B cell (primary cell): Measurements from ENCODE around the gene S100A4. TPM values are rescaled to one million over a fixed set of nuclear protein-coding genes. Genes with fewer than 3 reads are reported as not detected.

Experiments used
- ATAC-seq: fragments of 200-7000 bp; cut with Tn5 transposase; one replicate; pipeline ENCODE4 v1.10.0; 2021; ENCODE audit warnings: low read depth, mild to moderate bottlenecking, moderate number of reproducible peaks, moderate library complexity
- CTCF ChIA-PET: fragments of 350-600 bp; sonication (Branson Sonifier 250); formaldehyde crosslinking; loops from one replicate; lab custom pipeline; 2021; ENCODE audit warnings: antibody characterized with exemption, inconsistent platforms; lab: Charles Lee
- POLR2A ChIA-PET: fragments of 350-600 bp; sonication (Branson Sonifier 250); formaldehyde crosslinking; loops from one replicate; lab custom pipeline; 2021; ENCODE audit warnings: antibody characterized with exemption; lab: Charles Lee
- DNase-seq: peaks from one replicate; pipeline ENCODE4 v3.0.0; 2013
- H2AFZ ChIP-seq: 2 replicates; pipeline ENCODE4 v1.6.1; 2012; ENCODE audit warnings: mild to moderate bottlenecking, low read depth, low read length; ENCODE audit not compliant: insufficient read depth, poor library complexity, severe bottlenecking
- H3K27ac ChIP-seq, 2 donors: 1 replicate in 1 of 2; 2 replicates in 1 of 2; pipeline ENCODE4 v1.5.1; 2012 to 2013; ENCODE audit warnings: low read length in 2 of 2, mild to moderate bottlenecking in 2 of 2, moderate library complexity in 1 of 2
- H3K27me3 ChIP-seq, 4 experiments: fragments of 200-600 bp in 1 of 4; sonication (generic) in 1 of 4; replicated peaks in 1 of 4; 1 replicate in 2 of 4; 2 replicates in 2 of 4; pipeline versions ENCODE4 v1.6.1 to v1.7.0; 2013 to 2016; ENCODE audit warnings: low read length in 3 of 4, mild to moderate bottlenecking in 2 of 4, mixed read lengths in 1 of 4, moderate library complexity in 1 of 4; ENCODE audit not compliant: insufficient read depth in 4 of 4, control insufficient read depth in 3 of 4; ENCODE audit errors: control extremely low read depth in 1 of 4
- H3K36me3 ChIP-seq, 2 experiments: replicated peaks in 1 of 2; 1 replicate in 1 of 2; 2 replicates in 1 of 2; pipeline versions ENCODE4 v1.6.1 to v1.7.1; 2013; ENCODE audit warnings: low read length in 1 of 2; ENCODE audit not compliant: insufficient read depth in 2 of 2, control insufficient read depth in 1 of 2; ENCODE audit errors: control extremely low read depth in 1 of 2, extremely low read depth in 1 of 2
- H3K4me1 ChIP-seq, 2 donors: fragments of 200-600 bp in 1 of 2; sonication (generic) in 1 of 2; 1 replicate in 1 of 2; 2 replicates in 1 of 2; pipeline versions ENCODE4 v1.5.1 to v1.6.1; 2013 to 2017; ENCODE audit warnings: low read length in 2 of 2; ENCODE audit not compliant: control insufficient read depth in 2 of 2, insufficient read depth in 2 of 2
- H3K4me2 ChIP-seq: replicated peaks from 2 replicates; pipeline ENCODE3; 2012; ENCODE audit warnings: mild to moderate bottlenecking, low read depth, low read length; ENCODE audit not compliant: poor library complexity, severe bottlenecking
- H3K4me3 ChIP-seq, 5 experiments: fragments of 200-600 bp in 1 of 5; sonication (generic) in 1 of 5; 1 replicate in 3 of 5; 2 replicates in 2 of 5; pipeline versions ENCODE4 v1.5.1 to v1.7.0; 2011 to 2016; ENCODE audit warnings: low read length in 4 of 5, mild to moderate bottlenecking in 4 of 5, low read depth in 2 of 5, control low read depth in 1 of 5, moderate library complexity in 1 of 5; ENCODE audit not compliant: insufficient read depth in 1 of 5; ENCODE audit errors: control extremely low read depth in 1 of 5, extremely low read depth in 1 of 5
- H3K79me2 ChIP-seq: fragments of 200-600 bp; sonication (generic); one replicate; pipeline ENCODE4 v1.6.0; 2016; ENCODE audit warnings: low read length; ENCODE audit not compliant: control insufficient read depth, insufficient read depth
- H3K9ac ChIP-seq: fragments of 200-600 bp; sonication (generic); 2 replicates; pipeline ENCODE4 v1.6.1; 2017; ENCODE audit warnings: mild to moderate bottlenecking, low read length, moderate library complexity
- H3K9me3 ChIP-seq, 3 donors: one replicate each; pipeline versions ENCODE4 v1.6.1 to v1.7.1; 2013; ENCODE audit warnings: low read length in 2 of 3; ENCODE audit not compliant: control insufficient read depth in 2 of 3, insufficient read depth in 1 of 3; ENCODE audit errors: control extremely low read depth in 1 of 3
- H4K20me1 ChIP-seq: 2 replicates; pipeline ENCODE4 v1.6.0; 2012; ENCODE audit warnings: mild to moderate bottlenecking, low read length; ENCODE audit not compliant: insufficient read depth, control insufficient read depth, poor library complexity, severe bottlenecking
- H3K27ac Mint-ChIP-seq: one replicate; pipeline ENCODE4 v1.8.0; 2021; ENCODE audit warnings: mixed read lengths
- H3K27me3 Mint-ChIP-seq: one replicate; pipeline ENCODE4 v1.8.0; 2021; ENCODE audit warnings: mixed read lengths
- H3K4me1 Mint-ChIP-seq: one replicate; pipeline ENCODE4 v1.8.0; 2021; ENCODE audit warnings: mixed read lengths
- H3K4me3 Mint-ChIP-seq: one replicate; pipeline ENCODE4 v1.8.0; 2021; ENCODE audit warnings: mixed read lengths
- H3K9me3 Mint-ChIP-seq: one replicate; pipeline ENCODE4 v1.8.0; 2022; ENCODE audit warnings: mixed read lengths; ENCODE audit not compliant: insufficient read depth
- EZH2 ChIP-seq: IDR thresholded peaks from 2 replicates; pipeline ENCODE4 v1.6.1; 2012; ENCODE audit warnings: borderline replicate concordance, low read depth, mild to moderate bottlenecking, moderate library complexity, low read length; ENCODE audit not compliant: insufficient read depth, poor library complexity, severe bottlenecking
- WGBS: methylation state at CpG from one replicate; pipeline ENCODE4 v1.1.5; 2013; ENCODE audit warnings: missing lambda C conversion rate; ENCODE audit not compliant: insufficient coverage; 5-methylcytosine and 5-hydroxymethylcytosine counted together
- intact Hi-C: fragments of 100-400 bp; cut with micrococcal nuclease; formaldehyde crosslinking; loops from one replicate; pipeline ENCODE4 v1.10.0; 2022
- polyA plus RNA-seq: library from polyadenylated mRNA; depleted of rRNA; stranded (reverse); fragments of >200 nt; gene quantifications from 2 replicates; pipeline ENCODE4 v1.2.3, GENCODE V29; 2012
- total RNA-seq, 2 donors: library from RNA; stranded (reverse); fragments of 120-200 nt in 1 of 2; gene quantifications; 1 replicate in 1 of 2; 2 replicates in 1 of 2; pipeline versions ENCODE4 v1.2.3 to v1.2.4, GENCODE V29; 2013 to 2022
- TF ChIP-seq, protein P1 (sequence below): fragments of 200-600 bp; IDR thresholded peaks from one replicate; pipeline ENCODE4 v1.8.0; 2022; ENCODE audit warnings: antibody characterized with exemption, mild to moderate bottlenecking

Gene S100A4
- total and polyA plus RNA-seq, 2 donors (not counting 1 experiment from before 2014, with no cell fraction given) = 62.7 to 150 TPM

GRCh38 chr1:153587314-153587713, 41.7 kb upstream of the S100A4 start:
- H3K9me3 Mint-ChIP-seq = no peaks in the 10 kb centered on the region
- ATAC-seq (no peak), DNase-seq (no peak)
- no peak for TF ChIP-seq EZH2
- TF ChIP-seq, protein P1, sequence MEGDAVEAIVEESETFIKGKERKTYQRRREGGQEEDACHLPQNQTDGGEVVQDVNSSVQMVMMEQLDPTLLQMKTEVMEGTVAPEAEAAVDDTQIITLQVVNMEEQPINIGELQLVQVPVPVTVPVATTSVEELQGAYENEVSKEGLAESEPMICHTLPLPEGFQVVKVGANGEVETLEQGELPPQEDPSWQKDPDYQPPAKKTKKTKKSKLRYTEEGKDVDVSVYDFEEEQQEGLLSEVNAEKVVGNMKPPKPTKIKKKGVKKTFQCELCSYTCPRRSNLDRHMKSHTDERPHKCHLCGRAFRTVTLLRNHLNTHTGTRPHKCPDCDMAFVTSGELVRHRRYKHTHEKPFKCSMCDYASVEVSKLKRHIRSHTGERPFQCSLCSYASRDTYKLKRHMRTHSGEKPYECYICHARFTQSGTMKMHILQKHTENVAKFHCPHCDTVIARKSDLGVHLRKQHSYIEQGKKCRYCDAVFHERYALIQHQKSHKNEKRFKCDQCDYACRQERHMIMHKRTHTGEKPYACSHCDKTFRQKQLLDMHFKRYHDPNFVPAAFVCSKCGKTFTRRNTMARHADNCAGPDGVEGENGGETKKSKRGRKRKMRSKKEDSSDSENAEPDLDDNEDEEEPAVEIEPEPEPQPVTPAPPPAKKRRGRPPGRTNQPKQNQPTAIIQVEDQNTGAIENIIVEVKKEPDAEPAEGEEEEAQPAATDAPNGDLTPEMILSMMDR = no peak
- H3K27ac Mint-ChIP-seq = no peak overlapping the region
- Histone ChIP-seq H3K9ac (no peak overlapping the region), H2AFZ (no peak overlapping the region), H3K27me3 (no peaks in the 10 kb centered on the region), H3K4me3 (no peak overlapping the region), H4K20me1 (no peaks in the 10 kb centered on the region), H3K36me3 (no peaks in the 10 kb centered on the region), H3K27ac (no peak overlapping the region), H3K79me2 (no peaks in the 10 kb centered on the region), H3K9me3 (no peaks in the 10 kb centered on the region), H3K4me2 (no peak overlapping the region), H3K4me1 (no peaks in the 10 kb centered on the region)
- H3K4me1 Mint-ChIP-seq = no peaks in the 10 kb centered on the region
- ChIA-PET POLR2A (no interaction called here), CTCF (interaction anchor here (1.0 to 2.8 kb wide), 3 partner anchors 11 to 17 kb away, joined by 3 to 14 read pairs (median 5); no protein-coding TSS in a partner anchor)
- WGBS = 73% methylated on average over 3 of the region's 5 CpGs
- peaks cover 10% of the 10 kb centered on the region for H3K27me3 Mint-ChIP-seq
- no peak overlapping the region for H3K4me3 Mint-ChIP-seq
- intact Hi-C loops = no loop called here

DNA sequence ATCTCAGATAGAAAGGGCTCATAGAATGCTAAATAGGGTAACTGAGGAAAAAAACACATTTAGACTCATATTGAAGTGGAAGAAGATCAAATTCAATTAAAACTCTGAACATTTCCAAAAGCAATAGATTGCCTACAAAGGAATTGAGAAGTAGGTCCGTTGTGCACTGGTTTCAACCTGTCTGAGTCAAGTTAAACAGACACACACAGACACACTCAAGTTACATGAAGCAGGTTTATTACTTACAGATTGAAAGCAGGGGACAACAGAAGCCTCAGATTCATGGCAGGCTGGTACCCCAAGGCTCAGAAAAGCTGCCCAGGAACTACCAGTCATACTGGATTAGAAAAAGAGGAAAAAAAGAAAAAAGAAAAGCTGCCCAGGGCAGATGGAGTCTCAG, 40.7 kb upstream of the S100A4 start:
- no peaks in the 10 kb centered on the region for H3K4me1 Mint-ChIP-seq
- no peak for DNase-seq
- H3K4me2 ChIP-seq = no peak overlapping the region
- intact Hi-C loops = no loop called here
- H3K79me2 ChIP-seq = no peaks in the 10 kb centered on the region
- H3K27me3 ChIP-seq = no peaks in the 10 kb centered on the region
- H3K9me3 Mint-ChIP-seq = no peaks in the 10 kb centered on the region
- ATAC-seq = no peak
- no peak overlapping the region for H3K9ac ChIP-seq
- no peaks in the 10 kb centered on the region for H3K4me1 ChIP-seq
- no peak overlapping the region for H3K4me3 Mint-ChIP-seq
- ChIA-PET CTCF (interaction anchor here (1.0 to 2.8 kb wide), 3 partner anchors 12 to 17 kb away, joined by 3 to 14 read pairs (median 5); no protein-coding TSS in a partner anchor), POLR2A (interaction anchor here (0.7 kb wide), 1 partner anchor 139 kb away, joined by 3 read pairs; no protein-coding TSS in a partner anchor)
- TF ChIP-seq, protein P1 = no peak
- no peak for TF ChIP-seq EZH2
- no CpG with 5 or more reads among the region's 1 CpG for WGBS
- H3K27ac Mint-ChIP-seq = no peak overlapping the region
- no peak overlapping the region for H2AFZ ChIP-seq
- no peaks in the 10 kb centered on the region for H3K9me3 ChIP-seq
- no peak overlapping the region for H3K27ac ChIP-seq
- no peaks in the 10 kb centered on the region for H3K36me3 ChIP-seq
- no peak overlapping the region for H3K4me3 ChIP-seq
- H3K27me3 Mint-ChIP-seq = peaks cover 10% of the 10 kb centered on the region
- no peaks in the 10 kb centered on the region for H4K20me1 ChIP-seq
